ENCODE measurements around the gene PLCB1. TPM values are rescaled to one million over a fixed set of nuclear protein-coding genes. Genes with fewer than 3 reads are reported as not detected.

The PLCB1 gene
- total RNA-seq, 1 experiment from 2014 or later: 11.3 TPM

DNA sequence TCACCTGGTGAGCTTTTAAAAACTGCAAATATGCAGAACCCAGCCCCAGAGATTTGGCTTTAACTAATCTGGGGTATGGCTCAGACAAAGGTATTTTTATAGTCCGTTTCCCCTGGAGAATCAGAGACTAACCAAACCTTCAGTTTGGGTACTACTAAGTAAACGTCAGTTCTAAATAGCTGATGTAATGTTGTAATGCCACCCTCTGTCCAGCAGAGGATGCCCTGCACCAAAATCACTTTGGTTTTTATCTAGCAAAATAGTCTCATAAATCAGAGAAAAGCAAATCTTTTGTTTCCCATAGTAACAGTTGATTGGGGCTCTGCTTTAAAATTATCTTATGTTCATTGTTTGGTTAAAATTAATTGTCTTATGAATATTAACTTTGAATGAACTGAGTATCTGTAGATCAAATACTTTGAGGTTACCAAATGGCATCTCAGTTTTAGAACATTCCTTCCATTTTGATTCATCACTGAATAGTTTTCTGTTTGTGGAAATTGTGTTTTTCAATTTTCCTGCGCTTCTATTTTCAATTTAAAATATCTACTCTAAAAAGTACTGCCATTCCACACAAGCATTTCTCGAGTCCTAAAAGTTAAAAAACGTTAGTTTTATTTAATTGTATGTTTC is 658.5 kb downstream of the PLCB1 start:
- no peak overlapping the region for H3K4me3 Mint-ChIP-seq
- ATAC-seq: peak; percentile 60; the same call in 1 of the 2 replicates
- DNase-seq (ENCODE audit: low spot score): peak; percentile 42
- H3K4me1 Mint-ChIP-seq: peaks cover 19% of the 10 kb centered on the region
- H3K36me3 Mint-ChIP-seq: peaks cover 19% of the 10 kb centered on the region
- ChIA-PET POLR2A (no interaction called here), CTCF (interaction anchor here (0.8 to 3.4 kb wide), 15 partner anchors 10 to 603 kb away, joined by 3 to 23 read pairs (median 3); no protein-coding TSS in a partner anchor)
- peaks cover 15% of the 10 kb centered on the region for H3K9me3 Mint-ChIP-seq
- peaks cover 5% of the 10 kb centered on the region; the same call in 1 of the 2 replicates for H3K27me3 Mint-ChIP-seq (ENCODE audit: low read depth)
- TF ChIP-seq OVOL2 (CRISPR knock-in tag; IDR thresholded peaks at IDR 0.05; ENCODE audit: borderline replicate concordance) (no peak), TEAD4 (CRISPR knock-in tag; IDR thresholded peaks at IDR 0.05) (no peak), ZBTB21 (CRISPR knock-in tag; IDR thresholded peaks at IDR 0.05; ENCODE audit: borderline replicate concordance) (no peak), RELA (CRISPR knock-in tag; IDR thresholded peaks at IDR 0.05; ENCODE audit: borderline replicate concordance) (no peak), GABPB1 (CRISPR knock-in tag; IDR thresholded peaks at IDR 0.05) (peak; percentile 92), SOX15 (CRISPR knock-in tag; IDR thresholded peaks at IDR 0.05) (no peak)
- TF ChIP-seq, protein P1, sequence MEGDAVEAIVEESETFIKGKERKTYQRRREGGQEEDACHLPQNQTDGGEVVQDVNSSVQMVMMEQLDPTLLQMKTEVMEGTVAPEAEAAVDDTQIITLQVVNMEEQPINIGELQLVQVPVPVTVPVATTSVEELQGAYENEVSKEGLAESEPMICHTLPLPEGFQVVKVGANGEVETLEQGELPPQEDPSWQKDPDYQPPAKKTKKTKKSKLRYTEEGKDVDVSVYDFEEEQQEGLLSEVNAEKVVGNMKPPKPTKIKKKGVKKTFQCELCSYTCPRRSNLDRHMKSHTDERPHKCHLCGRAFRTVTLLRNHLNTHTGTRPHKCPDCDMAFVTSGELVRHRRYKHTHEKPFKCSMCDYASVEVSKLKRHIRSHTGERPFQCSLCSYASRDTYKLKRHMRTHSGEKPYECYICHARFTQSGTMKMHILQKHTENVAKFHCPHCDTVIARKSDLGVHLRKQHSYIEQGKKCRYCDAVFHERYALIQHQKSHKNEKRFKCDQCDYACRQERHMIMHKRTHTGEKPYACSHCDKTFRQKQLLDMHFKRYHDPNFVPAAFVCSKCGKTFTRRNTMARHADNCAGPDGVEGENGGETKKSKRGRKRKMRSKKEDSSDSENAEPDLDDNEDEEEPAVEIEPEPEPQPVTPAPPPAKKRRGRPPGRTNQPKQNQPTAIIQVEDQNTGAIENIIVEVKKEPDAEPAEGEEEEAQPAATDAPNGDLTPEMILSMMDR (IDR thresholded peaks at IDR 0.05): peak; percentile 98
- H3K27ac Mint-ChIP-seq: no peak overlapping the region

DNA sequence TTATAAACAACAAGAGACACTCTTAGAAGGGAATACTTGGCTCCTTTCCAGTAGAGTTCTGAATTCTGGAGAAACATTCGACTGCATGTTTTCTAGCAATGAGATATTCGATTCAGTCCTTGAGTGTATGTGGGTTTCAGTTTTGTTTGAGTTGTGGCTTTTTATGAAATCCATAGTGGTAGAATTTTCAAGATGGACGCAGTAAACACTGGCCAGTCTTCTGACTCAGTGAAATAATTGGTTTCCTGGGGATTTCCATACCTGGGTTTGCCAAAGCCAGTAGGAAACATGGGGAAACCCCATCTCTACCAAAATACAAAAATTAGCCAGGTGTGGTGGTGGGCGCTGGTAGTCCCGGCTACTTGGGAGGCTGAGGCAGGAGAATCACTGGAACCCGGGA is 663.3 kb downstream of the PLCB1 start:
- no peak for TF ChIP-seq FOXJ3 (CRISPR knock-in tag; IDR thresholded peaks at IDR 0.05; ENCODE audit: borderline replicate concordance)
- no peak for TF ChIP-seq ZNF263 (CRISPR knock-in tag; IDR thresholded peaks at IDR 0.05; ENCODE audit: low read depth)
- no peak for TF ChIP-seq GRHL2 (CRISPR knock-in tag; IDR thresholded peaks at IDR 0.05; ENCODE audit: insufficient replicate concordance, severe bottlenecking)
- no peak for TF ChIP-seq ZNF121 (CRISPR knock-in tag; IDR thresholded peaks at IDR 0.05)
- no peak for TF ChIP-seq PRRX2 (CRISPR knock-in tag; IDR thresholded peaks at IDR 0.05)
- no peak for TF ChIP-seq MYBL2 (CRISPR knock-in tag; IDR thresholded peaks at IDR 0.05)
- no peak overlapping the region for H3K27ac Mint-ChIP-seq
- ChIA-PET POLR2A (no interaction called here), CTCF (no interaction called here)
- peaks cover 5% of the 10 kb centered on the region; the same call in 1 of the 2 replicates for H3K27me3 Mint-ChIP-seq (ENCODE audit: low read depth)
- peaks cover 12% of the 10 kb centered on the region for H3K4me1 Mint-ChIP-seq
- H3K4me3 Mint-ChIP-seq: no peak overlapping the region
- no peak for ATAC-seq
- H3K9me3 Mint-ChIP-seq: peaks cover 15% of the 10 kb centered on the region
- no peak for DNase-seq (ENCODE audit: low spot score)
- peaks cover 19% of the 10 kb centered on the region for H3K36me3 Mint-ChIP-seq

DNA sequence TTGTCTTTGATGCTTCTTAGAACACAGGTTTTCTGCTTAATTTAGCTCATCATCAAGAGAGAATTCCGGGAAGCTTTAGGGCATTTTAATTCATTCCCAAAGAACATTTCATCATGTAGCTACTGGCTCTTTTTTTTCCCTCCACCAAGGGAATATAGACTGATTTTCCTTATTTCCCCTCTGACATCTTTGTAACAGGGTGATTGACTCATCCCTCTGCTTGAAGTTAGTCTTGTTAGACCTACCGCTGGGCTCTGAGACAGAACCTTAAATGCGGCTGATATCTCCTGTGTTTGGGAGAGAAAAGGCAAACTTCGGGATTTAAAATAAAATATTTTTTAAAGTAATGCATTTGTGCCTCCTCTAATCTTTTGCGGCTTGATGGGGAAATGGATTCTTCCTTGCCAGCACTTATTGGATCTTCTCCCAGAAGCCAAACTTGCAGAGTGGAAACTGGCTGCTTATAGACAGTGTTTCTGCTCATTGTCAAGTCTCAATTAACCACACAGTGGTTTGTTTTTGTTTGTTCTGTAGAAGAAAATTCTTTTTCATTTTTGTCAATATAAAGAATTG is 664.1 kb downstream of the PLCB1 start:
- DNase-seq (ENCODE audit: low spot score) (no peak), ATAC-seq (no peak)
- peaks cover 12% of the 10 kb centered on the region for H3K4me1 Mint-ChIP-seq
- no peak overlapping the region for H3K4me3 Mint-ChIP-seq
- H3K9me3 Mint-ChIP-seq: peaks cover 15% of the 10 kb centered on the region
- POLR2A ChIA-PET: no interaction called here
- peaks cover 5% of the 10 kb centered on the region; the same call in 1 of the 2 replicates for H3K27me3 Mint-ChIP-seq (ENCODE audit: low read depth)
- H3K36me3 Mint-ChIP-seq: peaks cover 19% of the 10 kb centered on the region
- CTCF ChIA-PET: no interaction called here
- H3K27ac Mint-ChIP-seq: no peak overlapping the region
- no peak for TF ChIP-seq ZNF263 (CRISPR knock-in tag; IDR thresholded peaks at IDR 0.05; ENCODE audit: low read depth)
- TF ChIP-seq, protein P2, sequence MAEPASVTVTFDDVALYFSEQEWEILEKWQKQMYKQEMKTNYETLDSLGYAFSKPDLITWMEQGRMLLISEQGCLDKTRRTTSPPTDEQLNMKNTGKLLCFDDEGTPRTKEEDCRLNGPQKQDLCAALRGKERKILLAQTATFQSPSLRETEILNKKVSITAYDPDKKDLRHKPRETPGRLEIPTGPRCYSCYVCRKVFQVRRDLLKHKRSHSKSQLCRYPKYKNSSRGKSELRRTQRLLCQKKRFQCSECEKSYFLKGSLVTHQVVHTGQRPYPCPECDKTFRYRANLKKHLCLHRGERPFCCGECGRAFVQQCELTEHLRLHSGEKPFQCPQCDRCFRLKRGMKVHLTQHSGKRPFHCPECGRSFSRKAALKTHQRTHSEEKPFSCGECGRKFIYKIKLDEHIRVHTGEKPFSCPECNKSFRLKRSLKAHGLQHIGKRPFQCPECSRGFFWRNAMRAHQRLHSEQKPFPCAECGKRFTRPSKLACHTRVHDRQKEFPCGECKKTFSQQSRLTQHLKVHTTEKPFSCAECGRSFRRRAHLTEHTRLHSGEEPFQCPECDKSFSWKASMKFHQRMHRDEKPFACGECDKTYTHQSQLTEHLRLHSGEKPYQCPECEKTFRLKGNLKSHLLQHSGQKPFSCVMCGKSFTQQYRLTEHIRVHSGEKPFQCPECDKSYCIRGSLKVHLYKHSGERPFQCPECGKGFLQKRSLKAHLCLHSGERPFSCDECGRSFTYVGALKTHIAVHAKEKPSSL (CRISPR knock-in tag; conservative IDR thresholded peaks at IDR 0.05): no peak
- TF ChIP-seq, protein P3, sequence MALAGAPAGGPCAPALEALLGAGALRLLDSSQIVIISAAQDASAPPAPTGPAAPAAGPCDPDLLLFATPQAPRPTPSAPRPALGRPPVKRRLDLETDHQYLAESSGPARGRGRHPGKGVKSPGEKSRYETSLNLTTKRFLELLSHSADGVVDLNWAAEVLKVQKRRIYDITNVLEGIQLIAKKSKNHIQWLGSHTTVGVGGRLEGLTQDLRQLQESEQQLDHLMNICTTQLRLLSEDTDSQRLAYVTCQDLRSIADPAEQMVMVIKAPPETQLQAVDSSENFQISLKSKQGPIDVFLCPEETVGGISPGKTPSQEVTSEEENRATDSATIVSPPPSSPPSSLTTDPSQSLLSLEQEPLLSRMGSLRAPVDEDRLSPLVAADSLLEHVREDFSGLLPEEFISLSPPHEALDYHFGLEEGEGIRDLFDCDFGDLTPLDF (CRISPR knock-in tag; IDR thresholded peaks at IDR 0.05): no peak
- TF ChIP-seq ZNF232 (CRISPR knock-in tag; IDR thresholded peaks at IDR 0.05): no peak
- TF ChIP-seq SP1 (CRISPR knock-in tag; conservative IDR thresholded peaks at IDR 0.05): no peak
- TF ChIP-seq, protein P4, sequence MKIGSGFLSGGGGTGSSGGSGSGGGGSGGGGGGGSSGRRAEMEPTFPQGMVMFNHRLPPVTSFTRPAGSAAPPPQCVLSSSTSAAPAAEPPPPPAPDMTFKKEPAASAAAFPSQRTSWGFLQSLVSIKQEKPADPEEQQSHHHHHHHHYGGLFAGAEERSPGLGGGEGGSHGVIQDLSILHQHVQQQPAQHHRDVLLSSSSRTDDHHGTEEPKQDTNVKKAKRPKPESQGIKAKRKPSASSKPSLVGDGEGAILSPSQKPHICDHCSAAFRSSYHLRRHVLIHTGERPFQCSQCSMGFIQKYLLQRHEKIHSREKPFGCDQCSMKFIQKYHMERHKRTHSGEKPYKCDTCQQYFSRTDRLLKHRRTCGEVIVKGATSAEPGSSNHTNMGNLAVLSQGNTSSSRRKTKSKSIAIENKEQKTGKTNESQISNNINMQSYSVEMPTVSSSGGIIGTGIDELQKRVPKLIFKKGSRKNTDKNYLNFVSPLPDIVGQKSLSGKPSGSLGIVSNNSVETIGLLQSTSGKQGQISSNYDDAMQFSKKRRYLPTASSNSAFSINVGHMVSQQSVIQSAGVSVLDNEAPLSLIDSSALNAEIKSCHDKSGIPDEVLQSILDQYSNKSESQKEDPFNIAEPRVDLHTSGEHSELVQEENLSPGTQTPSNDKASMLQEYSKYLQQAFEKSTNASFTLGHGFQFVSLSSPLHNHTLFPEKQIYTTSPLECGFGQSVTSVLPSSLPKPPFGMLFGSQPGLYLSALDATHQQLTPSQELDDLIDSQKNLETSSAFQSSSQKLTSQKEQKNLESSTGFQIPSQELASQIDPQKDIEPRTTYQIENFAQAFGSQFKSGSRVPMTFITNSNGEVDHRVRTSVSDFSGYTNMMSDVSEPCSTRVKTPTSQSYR (CRISPR knock-in tag; IDR thresholded peaks at IDR 0.05): no peak
- no peak for TF ChIP-seq JUN (CRISPR knock-in tag; IDR thresholded peaks at IDR 0.05)
- TF ChIP-seq, protein P5, sequence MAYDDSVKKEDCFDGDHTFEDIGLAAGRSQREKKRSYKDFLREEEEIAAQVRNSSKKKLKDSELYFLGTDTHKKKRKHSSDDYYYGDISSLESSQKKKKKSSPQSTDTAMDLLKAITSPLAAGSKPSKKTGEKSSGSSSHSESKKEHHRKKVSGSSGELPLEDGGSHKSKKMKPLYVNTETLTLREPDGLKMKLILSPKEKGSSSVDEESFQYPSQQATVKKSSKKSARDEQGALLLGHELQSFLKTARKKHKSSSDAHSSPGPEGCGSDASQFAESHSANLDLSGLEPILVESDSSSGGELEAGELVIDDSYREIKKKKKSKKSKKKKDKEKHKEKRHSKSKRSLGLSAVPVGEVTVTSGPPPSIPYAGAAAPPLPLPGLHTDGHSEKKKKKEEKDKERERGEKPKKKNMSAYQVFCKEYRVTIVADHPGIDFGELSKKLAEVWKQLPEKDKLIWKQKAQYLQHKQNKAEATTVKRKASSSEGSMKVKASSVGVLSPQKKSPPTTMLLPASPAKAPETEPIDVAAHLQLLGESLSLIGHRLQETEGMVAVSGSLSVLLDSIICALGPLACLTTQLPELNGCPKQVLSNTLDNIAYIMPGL (CRISPR knock-in tag; IDR thresholded peaks at IDR 0.05): no peak
- TF ChIP-seq PRRX2 (CRISPR knock-in tag; IDR thresholded peaks at IDR 0.05): no peak

Data from WTC11 (cell line).